ENCODE data around the gene SEMG1. TPM values are rescaled to one million over a fixed set of nuclear protein-coding genes. Genes with fewer than 3 reads are reported as not detected.

The SEMG1 gene
- total RNA-seq, 4 donors from 2014 or later: not detected

- Histone ChIP-seq H3K27ac (peak within 1 kb of the TSS in 3 of 4 donors; percentile 27 to 80 (median 57)), H3K4me3 (no peak within 1 kb of the TSS), H3K4me1 (no peaks in the 10 kb centered on the region), H3K9me3 (no peaks in the 10 kb centered on the region), H3K27me3 (no peaks in the 10 kb centered on the region), H3K36me3 (no peaks in the 10 kb centered on the region)
- TF ChIP-seq POLR2A (IDR thresholded peaks at IDR 0.05) (no peak), CTCF (IDR thresholded peaks at IDR 0.05) (no peak)
- peak in 2 of 3 donors; percentile 79 to 84 for DNase-seq
These were observed 32.1 kb upstream of the SEMG1 start, which contains the start of gene PI3 for GRCh38 chr20:45174434-45175364. TSS of gene PI3 (plus strand) at chr20:45174902. CDS start at chr20:45174923, 21 bp downstream.

- no peaks in the 10 kb centered on the region for H3K4me1 ChIP-seq
- TF ChIP-seq POLR2A (IDR thresholded peaks at IDR 0.05) (no peak), CTCF (IDR thresholded peaks at IDR 0.05) (no peak)
- no peak for DNase-seq
- H3K36me3 ChIP-seq: no peaks in the 10 kb centered on the region
- H3K27me3 ChIP-seq: no peaks in the 10 kb centered on the region
- H3K4me3 ChIP-seq: no peak overlapping the region
- no peak overlapping the region for H3K27ac ChIP-seq
- H3K9me3 ChIP-seq: no peaks in the 10 kb centered on the region
These were observed 30.1 kb upstream of the SEMG1 start for GRCh38 chr20:45176526-45177267.

GRCh38 chr20:45179166-45179565 is 27.7 kb upstream of the SEMG1 start:
- H3K27ac ChIP-seq: no peak overlapping the region
- H3K36me3 ChIP-seq: no peaks in the 10 kb centered on the region
- H3K9me3 ChIP-seq: no peaks in the 10 kb centered on the region
- no peaks in the 10 kb centered on the region for H3K4me1 ChIP-seq
- no peak overlapping the region for H3K4me3 ChIP-seq
- no peak for TF ChIP-seq CTCF (IDR thresholded peaks at IDR 0.05)
- TF ChIP-seq POLR2A (IDR thresholded peaks at IDR 0.05): no peak
- DNase-seq: no peak
- no peaks in the 10 kb centered on the region for H3K27me3 ChIP-seq

- H3K27me3 ChIP-seq: no peaks in the 10 kb centered on the region
- H3K4me3 ChIP-seq: no peak overlapping the region
- no peak for DNase-seq
- H3K27ac ChIP-seq: no peak overlapping the region
- TF ChIP-seq POLR2A (IDR thresholded peaks at IDR 0.05): no peak
- TF ChIP-seq CTCF (IDR thresholded peaks at IDR 0.05): no peak
- H3K36me3 ChIP-seq: no peaks in the 10 kb centered on the region
- H3K4me1 ChIP-seq: no peaks in the 10 kb centered on the region
- H3K9me3 ChIP-seq: no peaks in the 10 kb centered on the region
These were observed 25.2 kb upstream of the SEMG1 start for GRCh38 chr20:45181639-45182038.

- Histone ChIP-seq H3K4me3 (no peak overlapping the region), H3K9me3 (no peaks in the 10 kb centered on the region), H3K27me3 (no peaks in the 10 kb centered on the region), H3K36me3 (no peaks in the 10 kb centered on the region), H3K4me1 (no peaks in the 10 kb centered on the region), H3K27ac (no peak overlapping the region)
- DNase-seq: no peak
- TF ChIP-seq CTCF (IDR thresholded peaks at IDR 0.05) (no peak), POLR2A (IDR thresholded peaks at IDR 0.05) (no peak)
These were observed 23.7 kb upstream of the SEMG1 start for GRCh38 chr20:45183084-45183483.

All from Peyer's patch (tissue), 4 donors.